Cortex of kidney (tissue), 1 donor: ENCODE measurements around the gene CCDC183.
A peak's percentile ranks its signal among the peaks of the same experiment; 100 is the strongest.
"Not testable (repeated sequence)": the region's sequence is repeated elsewhere in the genome, so short reads cannot be mapped to it uniquely, and the experiment has no call there.

ENCODE experiments used
- DNase-seq: peaks from one replicate; lab custom pipeline; 2025; lab: John Stamatoyannopoulos, UW

Gene CCDC183

GRCh38 chr9:136784997-136785361 lies 11.2 kb upstream of the CCDC183 start:
- no peak for DNase-seq

GRCh38 chr9:136785565-136786355 lies 10.4 kb upstream of the CCDC183 start:
- DNase-seq = not testable (repeated sequence)

GRCh38 chr9:136786451-136786850 lies 9.7 kb upstream of the CCDC183 start:
- DNase-seq = no peak

GRCh38 chr9:136786983-136787382 lies 9.2 kb upstream of the CCDC183 start:
- not testable (repeated sequence) for DNase-seq

- DNase-seq = no peak
These were observed 8.3 kb upstream of the CCDC183 start for GRCh38 chr9:136787690-136788400.

- not testable (repeated sequence) for DNase-seq
These were observed 7.3 kb upstream of the CCDC183 start for GRCh38 chr9:136788644-136789522.

- DNase-seq = no peak
These were observed 6.6 kb upstream of the CCDC183 start for GRCh38 chr9:136789523-136789937.

GRCh38 chr9:136790640-136791515 lies 5.3 kb upstream of the CCDC183 start, which contains the start of gene TMEM141:
Gene TMEM141 (plus strand): TSS chr9:136791344. CDS start chr9:136791371, 27 bp downstream.
- peak; percentile 97 for DNase-seq

- no peak for DNase-seq
These were observed 4.4 kb upstream of the CCDC183 start for GRCh38 chr9:136791516-136792276.

GRCh38 chr9:136792321-136793085 lies 3.6 kb upstream of the CCDC183 start:
- DNase-seq = no peak

- no peak for DNase-seq
These were observed 2.8 kb upstream of the CCDC183 start for GRCh38 chr9:136793086-136793946.

- no peak for DNase-seq
These were observed 1.7 kb upstream of the CCDC183 start for GRCh38 chr9:136794281-136794999.

- DNase-seq = no peak
These were observed 1.2 kb upstream of the CCDC183 start for GRCh38 chr9:136795000-136795348.

- DNase-seq = not testable (repeated sequence)
These were observed 723 bp downstream of the CCDC183 start for GRCh38 chr9:136796775-136797347.

GRCh38 chr9:136798708-136799078 lies 2.6 kb downstream of the CCDC183 start:
- DNase-seq = no peak

- DNase-seq = no peak
These were observed 3.1 kb downstream of the CCDC183 start for GRCh38 chr9:136799079-136799853.
